ENCODE results near the gene TMSB10.
"Not testable (repeated sequence)": the region's sequence is repeated elsewhere in the genome, so short reads cannot be mapped to it uniquely, and the experiment has no call there.

The TMSB10 gene

GRCh38 chr2:84940088-84940470 lies 34.6 kb downstream of the TMSB10 start:
- DNase-seq (ENCODE audit: low spot score): no peak

DNA sequence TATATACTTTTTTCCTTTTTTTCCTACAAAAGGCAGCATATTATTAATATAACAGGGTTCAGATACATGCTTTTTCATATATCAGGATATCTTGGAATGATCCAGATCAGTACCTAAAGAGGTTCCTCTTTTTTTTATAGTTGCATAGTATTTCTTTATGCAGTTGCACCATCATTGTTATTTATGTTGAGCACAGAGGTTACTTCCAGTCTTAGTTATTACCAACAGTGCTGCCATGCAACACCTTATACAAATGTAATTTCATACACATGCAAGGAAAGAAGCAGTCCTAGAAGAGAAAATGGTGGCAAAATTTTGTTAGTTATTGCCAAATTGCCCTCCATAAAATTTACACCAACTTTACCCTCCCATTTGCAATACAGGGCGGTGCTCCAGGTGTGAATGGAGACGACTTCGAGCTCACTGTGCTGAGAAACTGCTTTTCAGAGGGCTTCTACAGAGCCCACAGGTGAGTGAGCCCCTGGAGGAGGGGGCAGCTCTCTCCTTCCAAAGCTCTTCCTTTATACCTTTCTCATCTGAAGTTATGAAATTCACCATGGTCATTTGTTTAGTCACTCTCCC lies 35.5 kb downstream of the TMSB10 start:
- DNase-seq (ENCODE audit: low spot score): no peak

GRCh38 chr2:84942166-84942565 lies 36.7 kb downstream of the TMSB10 start:
- DNase-seq (ENCODE audit: low spot score): no peak

GRCh38 chr2:84942964-84943421 lies 37.5 kb downstream of the TMSB10 start:
- DNase-seq (ENCODE audit: low spot score): no peak

- no peak for DNase-seq (ENCODE audit: low spot score)
Measured at GRCh38 chr2:84944295-84944909, 38.9 kb downstream of the TMSB10 start.

- not testable (repeated sequence) for DNase-seq (ENCODE audit: low spot score)
Measured at GRCh38 chr2:84945838-84946203, 40.4 kb downstream of the TMSB10 start.

GRCh38 chr2:84946204-84947009 lies 41.0 kb downstream of the TMSB10 start:
- DNase-seq (ENCODE audit: low spot score): no peak

DNA sequence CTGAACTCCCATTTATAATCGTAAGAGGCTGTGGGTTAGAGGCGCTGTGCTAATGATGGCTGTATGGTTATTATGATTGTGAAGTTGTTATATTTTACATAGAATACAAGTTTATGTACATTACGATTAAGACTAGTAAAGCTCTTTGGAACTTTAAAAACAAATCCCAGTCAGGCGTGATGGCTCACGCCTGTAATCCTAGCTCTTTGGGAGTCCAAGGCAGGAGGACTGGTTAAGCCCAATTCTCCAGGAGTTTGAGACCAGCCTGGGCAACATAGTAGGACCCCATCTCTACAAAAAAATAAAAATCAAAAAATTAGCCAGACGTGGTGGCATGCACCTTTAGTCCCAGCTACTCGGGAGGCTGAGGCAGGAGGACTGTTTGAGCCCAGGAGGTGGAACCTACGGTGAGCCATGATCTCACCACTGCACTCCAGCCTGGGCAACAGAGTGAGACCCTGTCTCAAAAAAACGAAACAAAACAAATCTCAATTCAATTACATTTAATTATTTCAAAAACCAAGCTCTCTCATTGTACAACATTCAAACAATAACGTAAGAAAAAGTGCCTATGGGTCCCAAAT lies 41.6 kb downstream of the TMSB10 start:
- DNase-seq (ENCODE audit: low spot score): no peak

DNA sequence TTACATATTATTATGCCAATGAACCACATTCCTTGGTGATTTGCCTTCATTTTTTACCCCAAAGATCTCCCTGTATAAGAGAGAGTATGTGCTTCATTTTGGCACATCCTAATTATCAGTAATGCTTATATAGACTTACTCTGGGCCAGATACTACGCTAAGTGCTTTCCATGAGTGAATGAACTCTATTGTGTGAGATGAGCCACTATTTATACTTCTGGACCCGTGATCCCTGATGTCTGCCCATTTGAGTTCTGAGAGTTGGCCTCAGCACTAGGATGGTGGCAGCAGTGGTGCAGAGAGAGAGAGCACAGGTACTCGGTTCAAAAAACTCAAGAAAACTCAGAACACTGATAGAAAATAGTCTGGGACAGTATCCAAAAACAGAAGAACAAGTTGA lies 48.1 kb downstream of the TMSB10 start:
- no peak for DNase-seq (ENCODE audit: low spot score)

DNA sequence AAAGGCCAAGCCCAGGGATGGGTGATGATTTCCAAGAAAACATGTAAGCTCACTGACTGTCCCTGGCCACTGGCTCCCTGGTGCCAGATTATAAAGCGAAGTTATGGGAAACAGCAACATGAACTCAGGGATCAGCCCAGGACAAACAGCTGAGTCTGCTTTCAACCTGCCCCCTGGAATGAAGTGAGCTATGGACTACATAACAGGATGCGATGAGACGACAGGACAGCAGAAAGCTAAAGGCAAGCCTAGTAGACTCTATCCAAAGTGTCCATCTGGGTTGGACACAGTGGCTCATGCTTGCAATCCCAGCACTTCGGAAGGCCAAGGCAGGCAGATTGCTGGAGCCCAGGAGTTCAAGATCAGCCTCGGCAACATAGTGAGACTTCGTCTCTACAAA lies 48.9 kb downstream of the TMSB10 start:
- DNase-seq (ENCODE audit: low spot score): no peak

Data from putamen (tissue), 1 donor.